COLO668 (cell line): ENCODE data around the gene SSBP3.

Experiments used
- DNase-seq: peaks from one replicate; lab custom pipeline; 2025; ENCODE audit not compliant: unreplicated experiment; lab: John Stamatoyannopoulos, UW

Gene SSBP3

GRCh38 chr1:54199151-54199764 lies 206.9 kb downstream of the SSBP3 start:
- peak; percentile 80 for DNase-seq

GRCh38 chr1:54193453-54193852 lies 212.7 kb downstream of the SSBP3 start:
- no peak for DNase-seq

GRCh38 chr1:54191525-54191924 lies 214.7 kb downstream of the SSBP3 start:
- no peak for DNase-seq

- DNase-seq = no peak
These were observed 215.7 kb downstream of the SSBP3 start for GRCh38 chr1:54190526-54190925.

- DNase-seq = no peak
These were observed 217.9 kb downstream of the SSBP3 start for GRCh38 chr1:54188291-54188690.

GRCh38 chr1:54186056-54186455 lies 220.1 kb downstream of the SSBP3 start:
- no peak for DNase-seq

- no peak for DNase-seq
These were observed 225.4 kb downstream of the SSBP3 start for GRCh38 chr1:54180701-54181360.

- no peak for DNase-seq
These were observed 227.7 kb downstream of the SSBP3 start for GRCh38 chr1:54178296-54179070.

GRCh38 chr1:54177726-54178125 lies 228.5 kb downstream of the SSBP3 start:
- DNase-seq = no peak

- DNase-seq = no peak
These were observed 229.4 kb downstream of the SSBP3 start for GRCh38 chr1:54176621-54177327.
